OCI-LY7 (cell line): ENCODE results near the gene GIGYF1. TPM values are rescaled to one million over a fixed set of nuclear protein-coding genes. Genes with fewer than 3 reads are reported as not detected.

Experiments used
- BruUV-seq: library from RNA; stranded (reverse); fragments of 400-500 nt; replicated peaks from 2 replicates; lab custom pipeline; 2021; lab: Mats Ljungman, UMichigan
- CTCF ChIA-PET: fragments of 300-600 bp; sonication (Branson Sonifier 250); formaldehyde crosslinking; loops from one replicate; lab custom pipeline; 2022; ENCODE audit warnings: antibody characterized with exemption; ENCODE audit not compliant: unreplicated experiment; lab: Charles Lee
- POLR2A ChIA-PET: fragments of 300-600 bp; sonication (Branson Sonifier 250); formaldehyde crosslinking; loops from one replicate; lab custom pipeline; 2022; ENCODE audit warnings: antibody characterized with exemption; lab: Charles Lee
- DNase-seq: peaks from one replicate; pipeline ENCODE4 v3.0.0-alpha.2; 2015; ENCODE audit warnings: low spot score
- H2AFZ ChIP-seq: fragments of 200-600 bp; sonication (generic), shearing (Covaris generic); 2 replicates; pipeline ENCODE4 v1.6.1; 2014; ENCODE audit warnings: mild to moderate bottlenecking, antibody characterized with exemption, low read length, moderate library complexity
- H3K27ac ChIP-seq: fragments of 200-600 bp; sonication (generic); 2 replicates; pipeline ENCODE4 v1.5.1; 2014; ENCODE audit warnings: mixed run types, low read depth, mild to moderate bottlenecking, moderate library complexity, low read length, inconsistent platforms; ENCODE audit not compliant: poor library complexity, severe bottlenecking
- H3K36me3 ChIP-seq: fragments of 200-600 bp; sonication (generic); 2 replicates; pipeline ENCODE4 v1.6.1; 2014; ENCODE audit warnings: mild to moderate bottlenecking, antibody characterized with exemption, low read length, moderate library complexity, mixed read lengths; ENCODE audit not compliant: insufficient read depth
- H3K4me1 ChIP-seq: fragments of 200-600 bp; sonication (generic); 2 replicates; pipeline ENCODE4 v1.5.1; 2014; ENCODE audit warnings: mild to moderate bottlenecking, low read length; ENCODE audit not compliant: insufficient read depth, poor library complexity, severe bottlenecking
- H3K4me2 ChIP-seq: fragments of 200-600 bp; sonication (generic); 2 replicates; pipeline ENCODE4 v1.6.1; 2014; ENCODE audit warnings: mild to moderate bottlenecking, low read length
- H3K4me3 ChIP-seq: fragments of 200-600 bp; sonication (generic); 2 replicates; pipeline ENCODE4 v1.5.1; 2014; ENCODE audit warnings: mild to moderate bottlenecking, low read depth, low read length; ENCODE audit not compliant: poor library complexity, severe bottlenecking
- H3K79me2 ChIP-seq: fragments of 200-600 bp; sonication (generic); 2 replicates; pipeline ENCODE4 v1.6.1; 2016; ENCODE audit warnings: low read depth, mild to moderate bottlenecking, low read length, moderate library complexity, mixed read lengths; ENCODE audit not compliant: insufficient read depth
- H3K9me2 ChIP-seq: fragments of 200-600 bp; sonication (generic); 2 replicates; pipeline ENCODE4 v1.6.1; 2016; ENCODE audit warnings: mild to moderate bottlenecking, low read length, mixed read lengths; ENCODE audit not compliant: insufficient read depth
- H3K9me3 ChIP-seq: fragments of 200-600 bp; sonication (generic); 2 replicates; pipeline ENCODE4 v1.6.1; 2014; ENCODE audit warnings: mild to moderate bottlenecking, mixed run types, low read length, mixed read lengths
- H4K20me1 ChIP-seq: fragments of 200-600 bp; sonication (generic); 2 replicates; pipeline ENCODE4 v1.6.1; 2014; ENCODE audit warnings: mild to moderate bottlenecking, antibody characterized with exemption, low read length, moderate library complexity, mixed read lengths; ENCODE audit not compliant: insufficient read depth
- EZH2phosphoT487 ChIP-seq: fragments of 200-600 bp; sonication (generic); IDR thresholded peaks from 2 replicates; pipeline ENCODE4 v1.6.1; 2018; ENCODE audit warnings: low read depth, borderline replicate concordance, mild to moderate bottlenecking, mixed run types, antibody characterized with exemption, low read length, moderate library complexity, mixed read lengths
- intact Hi-C: fragments of 100-400 bp; cut with micrococcal nuclease; formaldehyde crosslinking; loops from one replicate; pipeline ENCODE4 v1.10.0; 2022; ENCODE audit not compliant: unreplicated experiment
- total RNA-seq, 2 experiments: library from RNA; depleted of rRNA in 1 of 2; stranded (reverse); fragments of >200 nt in 1 of 2; shearing (Covaris generic) in 1 of 2; gene quantifications; 2 replicates each; pipeline ENCODE4 v1.2.3, GENCODE V29; 2014 to 2022
- TF ChIP-seq, protein P1 (sequence below): fragments of 200-600 bp; sonication (generic); conservative IDR thresholded peaks from 2 replicates; pipeline ENCODE4 v1.5.1; 2014; ENCODE audit warnings: mild to moderate bottlenecking, antibody characterized with exemption, low read length, moderate library complexity, mixed read lengths

Gene GIGYF1
- total RNA-seq, 2 experiments from 2014 or later: 40.2 to 52.0 TPM

DNA sequence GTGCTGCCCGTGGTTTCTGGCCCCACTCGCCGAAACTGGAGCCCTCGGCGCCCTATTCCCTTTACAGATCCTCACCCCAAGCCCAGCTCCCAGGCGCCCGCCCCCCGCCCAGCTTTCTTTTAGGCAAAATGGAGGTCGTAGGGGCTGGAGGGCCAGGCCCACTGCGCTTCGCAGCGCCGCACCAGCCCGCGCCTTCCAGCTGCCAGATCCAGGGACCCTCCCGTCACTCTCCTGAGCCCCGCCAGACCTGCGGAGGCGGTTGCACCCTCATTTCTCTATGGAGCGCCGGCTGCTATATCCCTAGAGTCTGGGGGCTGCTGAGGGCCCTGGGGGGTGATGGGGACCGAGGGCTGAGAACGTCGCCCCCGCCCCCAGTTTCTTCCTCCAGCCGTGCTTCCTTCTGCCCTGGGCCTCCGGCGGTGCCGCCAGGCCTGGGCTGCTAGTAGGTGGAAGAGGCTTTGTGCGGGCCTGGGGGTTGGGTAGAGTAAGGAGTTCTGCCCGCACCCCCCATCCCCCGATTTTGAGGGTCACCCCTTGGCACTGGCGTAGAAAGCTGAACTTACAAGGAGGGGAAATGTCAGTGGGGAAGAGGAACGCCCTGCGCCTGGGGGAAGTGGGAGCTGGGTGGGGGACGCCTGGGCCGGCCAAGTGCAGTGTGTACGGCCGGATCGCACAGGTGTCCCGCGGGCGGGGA lies 19.5 kb downstream of the GIGYF1 start:
- peak overlapping the region; percentile 64 for H3K27ac ChIP-seq
- no peak overlapping the region for H2AFZ ChIP-seq
- CTCF ChIA-PET: interaction anchor here (0.5 kb wide), 1 partner anchor 179 kb away, joined by 5 read pairs; no protein-coding TSS in a partner anchor
- no peaks in the 10 kb centered on the region for H3K9me2 ChIP-seq
- H4K20me1 ChIP-seq: 0 out of 2 replicates have a peak, but pooled peaks cover 4% of the 10 kb centered on the region
- BruUV-seq: no TSS peak
- H3K79me2 ChIP-seq: peaks cover 8% of the 10 kb centered on the region; the same call in 1 of the 2 replicates
- peaks cover 9% of the 10 kb centered on the region for H3K4me1 ChIP-seq
- H3K36me3 ChIP-seq: peaks cover 33% of the 10 kb centered on the region
- intact Hi-C loops: loop anchor here (1.0 to 10.0 kb wide), 3 partner anchors 70 to 238 kb away; partner anchors contain the start of genes PPP1R35 and TSC22D4
- POLR2A ChIA-PET: no interaction called here
- H3K9me3 ChIP-seq: no peaks in the 10 kb centered on the region
- peak overlapping the region; percentile 80 for H3K4me2 ChIP-seq
- TF ChIP-seq, protein P1, sequence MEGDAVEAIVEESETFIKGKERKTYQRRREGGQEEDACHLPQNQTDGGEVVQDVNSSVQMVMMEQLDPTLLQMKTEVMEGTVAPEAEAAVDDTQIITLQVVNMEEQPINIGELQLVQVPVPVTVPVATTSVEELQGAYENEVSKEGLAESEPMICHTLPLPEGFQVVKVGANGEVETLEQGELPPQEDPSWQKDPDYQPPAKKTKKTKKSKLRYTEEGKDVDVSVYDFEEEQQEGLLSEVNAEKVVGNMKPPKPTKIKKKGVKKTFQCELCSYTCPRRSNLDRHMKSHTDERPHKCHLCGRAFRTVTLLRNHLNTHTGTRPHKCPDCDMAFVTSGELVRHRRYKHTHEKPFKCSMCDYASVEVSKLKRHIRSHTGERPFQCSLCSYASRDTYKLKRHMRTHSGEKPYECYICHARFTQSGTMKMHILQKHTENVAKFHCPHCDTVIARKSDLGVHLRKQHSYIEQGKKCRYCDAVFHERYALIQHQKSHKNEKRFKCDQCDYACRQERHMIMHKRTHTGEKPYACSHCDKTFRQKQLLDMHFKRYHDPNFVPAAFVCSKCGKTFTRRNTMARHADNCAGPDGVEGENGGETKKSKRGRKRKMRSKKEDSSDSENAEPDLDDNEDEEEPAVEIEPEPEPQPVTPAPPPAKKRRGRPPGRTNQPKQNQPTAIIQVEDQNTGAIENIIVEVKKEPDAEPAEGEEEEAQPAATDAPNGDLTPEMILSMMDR: no peak
- no peak for TF ChIP-seq EZH2phosphoT487
- peak overlapping the region; percentile 99 for H3K4me3 ChIP-seq
- peak; percentile 63 for DNase-seq

- peak overlapping the region; percentile 64 for H3K27ac ChIP-seq
- no peaks in the 10 kb centered on the region for H3K9me2 ChIP-seq
- BruUV-seq: no TSS peak
- H3K4me1 ChIP-seq: peaks cover 9% of the 10 kb centered on the region
- DNase-seq: peak; percentile 43
- peaks cover 28% of the 10 kb centered on the region for H3K36me3 ChIP-seq
- ChIA-PET POLR2A (no interaction called here), CTCF (no interaction called here)
- H2AFZ ChIP-seq: peak overlapping the region; percentile 66; the same call in 1 of the 2 replicates
- peaks cover 8% of the 10 kb centered on the region; the same call in 1 of the 2 replicates for H3K79me2 ChIP-seq
- H4K20me1 ChIP-seq: 0 out of 2 replicates have a peak, but pooled peaks cover 4% of the 10 kb centered on the region
- H3K4me2 ChIP-seq: peak overlapping the region; percentile 80
- intact Hi-C loops: loop anchor here (1.0 to 10.0 kb wide), 5 partner anchors 40 to 237 kb away; partner anchors contain the start of genes MOSPD3, PPP1R35 and TSC22D4
- TF ChIP-seq EZH2phosphoT487: no peak
- TF ChIP-seq, protein P1: no peak
- peak overlapping the region; percentile 99 for H3K4me3 ChIP-seq
- H3K9me3 ChIP-seq: no peaks in the 10 kb centered on the region
Observed at GRCh38 chr7:100673942-100674410, 20.1 kb downstream of the GIGYF1 start.
